ENCODE measurements around the gene MVB12B. TPM values are rescaled to one million over a fixed set of nuclear protein-coding genes. Genes with fewer than 3 reads are reported as not detected.

Gene MVB12B
- total RNA-seq, 1 donor = 9.4 TPM

GRCh38 chr9:126357074-126357473 lies 30.4 kb downstream of the MVB12B start:
- H3K4me3 ChIP-seq (ENCODE audit: low read length) = no peak overlapping the region
- H3K9me3 ChIP-seq (ENCODE audit: low read depth, low read length) = peaks cover 28% of the 10 kb centered on the region
- peaks cover 7% of the 10 kb centered on the region for H3K4me1 ChIP-seq (ENCODE audit: insufficient read depth, low read length)
- H3K27me3 ChIP-seq (ENCODE audit: insufficient read depth, low read length) = no peaks in the 10 kb centered on the region

- Histone ChIP-seq H3K27me3 (ENCODE audit: insufficient read depth, low read length) (no peaks in the 10 kb centered on the region), H3K4me3 (ENCODE audit: low read length) (no peak overlapping the region), H3K9me3 (ENCODE audit: low read depth, low read length) (peaks cover 36% of the 10 kb centered on the region)
Observed at GRCh38 chr9:126360073-126360472, 33.4 kb downstream of the MVB12B start.

GRCh38 chr9:126361810-126362238 lies 35.2 kb downstream of the MVB12B start:
- Histone ChIP-seq H3K27me3 (ENCODE audit: insufficient read depth, low read length) (no peaks in the 10 kb centered on the region), H3K4me1 (ENCODE audit: insufficient read depth, low read length) (peaks cover 6% of the 10 kb centered on the region), H3K9me3 (ENCODE audit: low read depth, low read length) (peaks cover 36% of the 10 kb centered on the region), H3K4me3 (ENCODE audit: low read length) (no peak overlapping the region)

More at GRCh38 chr9:126360073-126360472, 33.4 kb downstream of the MVB12B start:
- H3K4me1 ChIP-seq (ENCODE audit: insufficient read depth, low read length) = peaks cover 5% of the 10 kb centered on the region

DNA sequence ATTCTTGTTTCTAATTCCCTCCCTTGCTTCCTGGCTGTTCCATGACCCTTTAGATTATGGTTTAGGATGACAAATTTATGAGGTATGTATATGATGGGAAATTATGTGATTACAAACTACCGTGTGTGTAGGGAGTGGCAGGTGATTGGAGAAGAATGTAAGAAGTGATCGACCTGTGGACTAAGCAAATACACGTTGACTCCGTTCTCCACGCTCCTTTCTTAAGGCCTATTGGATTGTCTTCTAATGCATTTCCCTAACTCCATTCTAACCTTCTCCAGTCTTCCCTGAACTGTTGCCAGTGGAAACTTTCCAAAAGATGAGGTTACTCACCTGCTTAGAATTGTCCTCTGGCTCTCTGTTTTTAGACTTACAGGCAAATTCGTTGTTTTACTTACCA lies 36.6 kb downstream of the MVB12B start:
- no peak overlapping the region for H3K4me3 ChIP-seq (ENCODE audit: low read length)
- peaks cover 6% of the 10 kb centered on the region for H3K4me1 ChIP-seq (ENCODE audit: insufficient read depth, low read length)

DNA sequence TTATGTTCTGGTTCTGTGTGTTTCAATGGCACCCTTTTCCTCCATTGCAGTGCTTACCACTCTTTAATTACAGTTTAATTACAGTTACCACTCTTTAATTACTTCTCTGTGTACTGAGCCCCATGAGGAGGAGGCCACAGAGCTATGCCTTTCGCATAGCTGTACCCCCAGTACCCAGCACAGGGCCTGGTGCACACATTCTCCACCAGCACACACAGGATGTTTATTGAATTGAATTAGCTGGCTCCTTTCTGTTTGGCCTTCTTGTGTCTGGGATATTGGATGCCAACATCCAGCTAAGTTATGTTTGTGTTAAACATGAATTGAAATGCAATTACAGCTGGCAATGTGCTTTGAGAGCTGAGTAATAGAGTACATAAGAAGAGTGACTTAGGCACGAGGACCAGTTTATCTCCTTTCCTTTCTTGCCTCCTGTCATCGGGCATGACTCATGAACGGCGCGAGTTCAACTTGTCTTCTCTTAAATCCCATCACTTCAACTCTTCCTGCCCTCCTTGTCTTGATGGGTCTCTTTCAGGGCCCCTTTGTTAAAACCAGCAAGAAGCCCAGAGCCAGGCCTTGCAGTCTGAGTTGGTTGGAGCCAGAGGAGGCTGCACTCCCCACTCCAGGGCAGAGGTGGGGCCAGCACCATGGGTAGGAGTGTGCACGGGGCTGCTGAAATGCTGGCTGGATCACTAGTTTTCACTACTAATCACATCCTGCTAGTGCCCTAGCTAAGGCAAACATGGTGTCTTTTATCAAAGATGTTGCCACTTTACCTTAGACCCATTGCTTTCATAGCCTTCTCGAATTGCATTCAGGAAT lies 37.4 kb downstream of the MVB12B start:
- peaks cover 36% of the 10 kb centered on the region for H3K9me3 ChIP-seq (ENCODE audit: low read depth, low read length)
- peaks cover 6% of the 10 kb centered on the region for H3K4me1 ChIP-seq (ENCODE audit: insufficient read depth, low read length)
- H3K27me3 ChIP-seq (ENCODE audit: insufficient read depth, low read length) = no peaks in the 10 kb centered on the region
- no peak overlapping the region for H3K4me3 ChIP-seq (ENCODE audit: low read length)

More for the DNA sequence above, 36.6 kb downstream of the MVB12B start:
- peaks cover 36% of the 10 kb centered on the region for H3K9me3 ChIP-seq (ENCODE audit: low read depth, low read length)
- no peaks in the 10 kb centered on the region for H3K27me3 ChIP-seq (ENCODE audit: insufficient read depth, low read length)

- Histone ChIP-seq H3K27me3 (ENCODE audit: insufficient read depth, low read length) (no peaks in the 10 kb centered on the region), H3K4me3 (ENCODE audit: low read length) (no peak overlapping the region), H3K9me3 (ENCODE audit: low read depth, low read length) (peaks cover 21% of the 10 kb centered on the region), H3K4me1 (ENCODE audit: insufficient read depth, low read length) (peaks cover 6% of the 10 kb centered on the region)
Observed at GRCh38 chr9:126365780-126366179, 39.2 kb downstream of the MVB12B start.

DNA sequence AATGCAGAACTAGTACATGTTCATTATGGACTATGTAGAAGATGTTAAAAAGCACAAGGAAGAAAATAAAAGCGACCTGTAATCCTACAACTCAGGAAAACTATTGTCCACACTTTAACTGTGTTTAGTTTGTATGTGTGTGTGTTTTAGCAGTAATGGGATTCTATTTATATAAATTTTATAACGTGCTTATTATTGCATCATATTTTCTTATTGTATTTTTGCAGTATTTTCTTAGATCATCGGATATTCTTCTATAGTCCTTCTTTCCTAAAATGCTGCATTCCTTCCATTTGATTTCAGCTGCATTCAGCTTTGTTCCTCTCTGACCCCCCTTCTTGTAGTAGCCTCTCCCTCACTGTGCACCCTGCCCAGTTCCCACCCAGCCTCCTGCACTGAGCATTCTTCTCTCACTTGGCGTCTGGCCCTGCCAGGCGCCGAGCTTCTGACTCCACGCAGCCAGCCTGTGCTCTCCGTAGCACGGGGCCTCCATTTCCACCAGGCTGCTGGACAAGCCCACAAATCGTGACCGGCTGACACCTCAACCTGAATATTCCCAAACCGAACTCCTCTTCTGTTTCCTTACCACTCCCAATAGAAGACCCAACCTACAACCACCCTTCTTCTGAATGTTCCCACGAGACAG lies 39.9 kb downstream of the MVB12B start:
- Histone ChIP-seq H3K27me3 (ENCODE audit: insufficient read depth, low read length) (no peaks in the 10 kb centered on the region), H3K4me1 (ENCODE audit: insufficient read depth, low read length) (peaks cover 6% of the 10 kb centered on the region), H3K4me3 (ENCODE audit: low read length) (no peak overlapping the region), H3K9me3 (ENCODE audit: low read depth, low read length) (peaks cover 14% of the 10 kb centered on the region)

DNA sequence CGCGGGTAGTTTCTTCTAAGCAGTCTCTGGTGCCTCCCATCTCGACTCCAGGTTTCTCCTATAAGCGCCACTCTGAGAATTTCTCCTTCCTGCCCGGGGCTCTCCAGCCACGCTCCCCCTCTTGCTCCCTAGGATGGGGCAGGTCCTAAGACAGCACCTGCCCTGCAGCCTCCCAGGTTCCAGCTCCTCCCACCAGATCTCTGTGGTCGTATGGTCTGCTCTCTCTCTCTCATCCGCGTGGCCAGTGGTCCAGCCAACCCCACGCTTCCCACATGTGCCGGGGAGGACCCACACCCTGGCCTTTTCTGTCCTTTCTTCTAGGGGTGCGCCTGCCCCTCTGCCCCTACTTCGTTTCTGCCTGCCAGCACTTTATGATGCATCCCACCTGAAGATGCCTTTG lies 40.5 kb downstream of the MVB12B start:
- Histone ChIP-seq H3K4me3 (ENCODE audit: low read length) (no peak overlapping the region), H3K27me3 (ENCODE audit: insufficient read depth, low read length) (no peaks in the 10 kb centered on the region), H3K4me1 (ENCODE audit: insufficient read depth, low read length) (peaks cover 6% of the 10 kb centered on the region), H3K9me3 (ENCODE audit: low read depth, low read length) (peaks cover 8% of the 10 kb centered on the region)

DNA sequence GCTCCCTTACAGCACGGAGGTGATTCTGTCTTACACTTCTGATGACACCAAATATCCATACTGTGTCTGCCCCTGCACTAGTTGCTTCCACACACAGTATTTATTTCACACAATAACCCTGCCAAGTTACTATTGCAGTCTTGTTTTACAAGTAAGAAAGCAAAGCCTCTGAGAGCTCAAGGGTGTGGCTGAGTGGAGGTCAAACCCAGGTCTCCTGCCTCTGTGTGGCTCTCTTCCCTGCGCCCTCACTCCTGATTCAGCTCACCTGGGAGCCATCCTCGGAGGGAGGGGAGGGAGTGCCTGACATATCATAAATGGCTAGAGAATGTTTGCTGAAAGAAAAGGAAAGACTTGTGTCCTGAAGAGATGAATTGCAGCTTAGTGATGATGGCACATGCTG lies 41.0 kb downstream of the MVB12B start:
- H3K9me3 ChIP-seq (ENCODE audit: low read depth, low read length) = peaks cover 3% of the 10 kb centered on the region
- H3K4me3 ChIP-seq (ENCODE audit: low read length) = no peak overlapping the region
- no peaks in the 10 kb centered on the region for H3K27me3 ChIP-seq (ENCODE audit: insufficient read depth, low read length)
- H3K4me1 ChIP-seq (ENCODE audit: insufficient read depth, low read length) = peaks cover 11% of the 10 kb centered on the region

DNA sequence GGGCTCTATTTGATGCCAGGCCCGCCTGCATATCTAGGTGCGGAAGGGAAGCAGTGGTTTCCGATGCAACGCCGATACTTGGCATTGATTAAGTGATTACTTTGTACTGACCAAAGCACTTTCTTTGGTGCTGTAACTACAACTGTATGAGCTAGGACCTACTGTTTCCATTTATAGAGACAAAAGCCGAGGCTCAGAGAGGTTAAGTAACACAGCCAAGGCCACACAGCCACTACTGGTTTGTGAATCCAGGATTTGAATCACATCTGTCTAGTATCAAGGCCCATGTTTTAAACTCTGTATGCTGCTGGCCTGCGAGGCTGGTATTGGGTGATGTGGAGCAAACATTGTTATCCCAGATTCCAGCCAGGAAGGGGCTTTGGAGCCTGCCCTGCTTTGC lies 41.4 kb downstream of the MVB12B start:
- H3K9me3 ChIP-seq (ENCODE audit: low read depth, low read length) = no peaks in the 10 kb centered on the region
- H3K4me1 ChIP-seq (ENCODE audit: insufficient read depth, low read length) = peaks cover 15% of the 10 kb centered on the region
- H3K27me3 ChIP-seq (ENCODE audit: insufficient read depth, low read length) = no peaks in the 10 kb centered on the region
- no peak overlapping the region for H3K4me3 ChIP-seq (ENCODE audit: low read length)

DNA sequence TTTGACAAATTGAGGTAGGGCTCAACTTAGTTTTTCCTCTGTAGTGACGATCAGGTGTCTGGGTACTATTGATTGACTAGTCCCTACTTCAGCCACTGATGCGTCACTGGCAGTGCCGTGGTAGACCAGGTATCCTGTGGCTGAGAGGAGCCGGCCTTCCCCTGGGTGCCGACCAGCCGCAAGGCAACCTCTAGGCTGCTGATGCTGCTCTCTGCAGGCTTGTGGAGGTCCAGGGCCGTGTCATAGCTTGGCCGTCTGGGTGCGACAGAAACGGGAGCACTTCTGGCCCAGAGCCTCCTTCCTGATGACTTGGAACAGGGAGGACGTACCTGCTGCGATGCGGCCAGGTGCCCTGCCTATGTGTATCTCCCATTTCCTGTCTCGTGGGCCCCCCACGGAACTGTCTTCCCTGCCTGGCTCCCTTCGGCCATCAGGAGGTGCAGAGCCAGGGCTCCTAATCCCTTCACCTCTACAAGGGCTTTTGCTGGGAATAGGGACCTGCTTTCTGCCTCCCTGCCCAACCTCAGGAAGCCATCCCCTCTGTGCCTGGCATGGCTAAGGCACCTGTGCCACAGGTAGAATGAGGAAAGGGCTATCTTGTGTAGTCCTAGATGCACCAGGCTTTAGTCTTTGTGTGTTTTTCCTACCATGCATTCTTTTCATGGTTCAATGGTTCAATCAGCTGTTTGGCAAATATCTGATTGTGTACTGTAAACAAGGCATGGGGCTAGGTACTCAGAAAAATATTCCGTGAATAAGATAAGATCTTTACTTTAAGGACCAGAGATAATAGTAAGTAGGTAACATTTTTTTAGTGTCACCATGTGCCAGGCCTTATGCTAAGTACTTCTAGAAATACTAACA lies 44.6 kb downstream of the MVB12B start:
- peaks cover 25% of the 10 kb centered on the region for H3K4me1 ChIP-seq (ENCODE audit: insufficient read depth, low read length)
- H3K27me3 ChIP-seq (ENCODE audit: insufficient read depth, low read length) = no peaks in the 10 kb centered on the region
- H3K4me3 ChIP-seq (ENCODE audit: low read length) = no peak overlapping the region
- H3K9me3 ChIP-seq (ENCODE audit: low read depth, low read length) = no peaks in the 10 kb centered on the region

DNA sequence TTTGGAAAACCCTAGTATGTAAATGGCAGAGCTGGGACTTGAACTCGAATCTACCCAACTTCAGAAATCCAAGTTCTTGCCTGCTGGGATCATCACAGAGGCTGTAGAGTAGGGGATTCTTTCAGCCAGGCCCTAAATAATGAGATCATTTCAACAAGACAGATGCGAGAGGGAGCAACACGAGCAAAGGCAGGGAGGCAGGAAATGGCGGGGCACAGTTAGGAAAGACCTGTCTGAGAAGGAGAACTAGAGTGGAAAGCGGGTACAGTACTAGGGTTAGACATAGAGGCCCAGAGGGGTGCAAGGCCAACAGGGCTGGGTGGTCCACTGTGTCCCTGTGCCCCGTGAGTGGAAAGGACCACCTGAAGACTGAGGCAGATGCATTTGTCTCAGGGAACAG lies 46.1 kb downstream of the MVB12B start:
- no peaks in the 10 kb centered on the region for H3K27me3 ChIP-seq (ENCODE audit: insufficient read depth, low read length)
- peaks cover 29% of the 10 kb centered on the region for H3K4me1 ChIP-seq (ENCODE audit: insufficient read depth, low read length)
- H3K4me3 ChIP-seq (ENCODE audit: low read length) = no peak overlapping the region
- H3K9me3 ChIP-seq (ENCODE audit: low read depth, low read length) = no peaks in the 10 kb centered on the region

- H3K4me3 ChIP-seq (ENCODE audit: low read length) = no peak overlapping the region
- H3K4me1 ChIP-seq (ENCODE audit: insufficient read depth, low read length) = peaks cover 29% of the 10 kb centered on the region
- H3K9me3 ChIP-seq (ENCODE audit: low read depth, low read length) = no peaks in the 10 kb centered on the region
- H3K27me3 ChIP-seq (ENCODE audit: insufficient read depth, low read length) = no peaks in the 10 kb centered on the region
Observed at GRCh38 chr9:126373241-126373640, 46.6 kb downstream of the MVB12B start.

GRCh38 chr9:126374366-126374781 lies 47.7 kb downstream of the MVB12B start:
- no peak overlapping the region for H3K4me3 ChIP-seq (ENCODE audit: low read length)
- no peaks in the 10 kb centered on the region for H3K9me3 ChIP-seq (ENCODE audit: low read depth, low read length)
- H3K4me1 ChIP-seq (ENCODE audit: insufficient read depth, low read length) = peaks cover 29% of the 10 kb centered on the region
- no peaks in the 10 kb centered on the region for H3K27me3 ChIP-seq (ENCODE audit: insufficient read depth, low read length)

DNA sequence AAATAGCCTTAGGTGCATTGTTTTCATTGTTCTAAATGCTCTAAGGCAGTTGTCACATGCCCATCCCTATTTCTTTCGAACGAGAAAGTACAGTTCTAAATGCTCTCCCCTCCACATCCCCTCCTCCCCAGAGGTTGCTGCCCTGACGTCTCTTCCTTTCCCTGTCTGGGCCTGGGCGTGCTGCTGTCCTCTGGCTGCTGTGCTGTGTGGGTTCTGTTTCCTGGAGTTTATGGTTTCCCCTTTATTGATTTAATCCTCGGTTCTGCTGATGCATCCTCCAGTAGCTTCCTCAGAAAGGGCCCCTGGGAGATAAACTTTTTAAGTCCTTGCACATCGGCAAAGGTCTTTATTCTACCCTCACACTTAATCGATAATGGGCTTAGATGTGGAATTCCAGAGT lies 48.8 kb downstream of the MVB12B start:
- Histone ChIP-seq H3K4me1 (ENCODE audit: insufficient read depth, low read length) (peaks cover 29% of the 10 kb centered on the region), H3K27me3 (ENCODE audit: insufficient read depth, low read length) (no peaks in the 10 kb centered on the region), H3K4me3 (ENCODE audit: low read length) (no peak overlapping the region), H3K9me3 (ENCODE audit: low read depth, low read length) (no peaks in the 10 kb centered on the region)
